DOHH2 (cell line): Measurements from ENCODE around the gene RNF217.

Source experiments
- H3F3A ChIP-seq: fragments of 200-600 bp; sonication (generic), shearing (Covaris generic); 2 replicates; pipeline ENCODE4 v1.6.0; 2016; ENCODE audit warnings: antibody characterized with exemption, mild to moderate bottlenecking; ENCODE audit not compliant: control insufficient read depth, insufficient read depth
- H3K27ac ChIP-seq: fragments of 200-600 bp; sonication (generic); 2 replicates; pipeline ENCODE4 v1.5.1; 2014; ENCODE audit warnings: low read depth, mild to moderate bottlenecking, low read length, moderate library complexity
- H3K27me3 ChIP-seq: fragments of 200-600 bp; sonication (generic); 2 replicates; pipeline ENCODE4 v1.6.1; 2014; ENCODE audit warnings: mild to moderate bottlenecking, low read length, mixed read lengths; ENCODE audit not compliant: control insufficient read depth
- H3K36me3 ChIP-seq: fragments of 200-600 bp; sonication (generic); 2 replicates; pipeline ENCODE4 v1.6.1; 2014; ENCODE audit warnings: mild to moderate bottlenecking, low read length, moderate library complexity, mixed read lengths; ENCODE audit not compliant: control insufficient read depth
- H3K4me1 ChIP-seq: fragments of 200-600 bp; sonication (generic); 2 replicates; pipeline ENCODE4 v1.6.1; 2014; ENCODE audit warnings: mild to moderate bottlenecking, low read length, mixed read lengths; ENCODE audit not compliant: control insufficient read depth
- H3K4me2 ChIP-seq: fragments of 200-600 bp; sonication (generic); 2 replicates; pipeline ENCODE4 v1.6.0; 2014; ENCODE audit warnings: mild to moderate bottlenecking, low read length, moderate library complexity
- H3K4me3 ChIP-seq: fragments of 200-600 bp; sonication (generic); 2 replicates; pipeline ENCODE4 v1.5.1; 2014; ENCODE audit warnings: mild to moderate bottlenecking, low read length, mixed read lengths
- H3K79me2 ChIP-seq: fragments of 200-600 bp; sonication (generic); 2 replicates; pipeline ENCODE4 v1.6.1; 2014; ENCODE audit warnings: mild to moderate bottlenecking, low read length, mixed read lengths; ENCODE audit not compliant: control insufficient read depth
- H3K9me2 ChIP-seq: fragments of 200-600 bp; sonication (generic); replicated peaks from 2 replicates; pipeline ENCODE4 v1.6.1; 2014; ENCODE audit warnings: mild to moderate bottlenecking, low read length, mixed read lengths; ENCODE audit not compliant: control insufficient read depth
- H3K9me3 ChIP-seq: fragments of 200-600 bp; sonication (generic); 2 replicates; pipeline ENCODE4 v1.6.1; 2014; ENCODE audit warnings: antibody characterized with exemption, low read length, mixed read lengths; ENCODE audit not compliant: control insufficient read depth, insufficient read depth
- H4K20me1 ChIP-seq: fragments of 200-600 bp; sonication (generic); 2 replicates; pipeline ENCODE4 v1.6.0; 2014; ENCODE audit warnings: low read depth, mild to moderate bottlenecking, antibody characterized with exemption, low read length, moderate library complexity; ENCODE audit not compliant: control insufficient read depth, insufficient read depth
- EZH2phosphoT487 ChIP-seq: fragments of 200-600 bp; sonication (generic); IDR thresholded peaks from 2 replicates; pipeline ENCODE4 v1.6.1; 2017; ENCODE audit warnings: borderline replicate concordance, mild to moderate bottlenecking, antibody characterized with exemption, low read length, moderate library complexity, mixed read lengths
- TF ChIP-seq, protein P1 (sequence below): fragments of 200-600 bp; sonication (generic); IDR thresholded peaks from one replicate; pipeline ENCODE4 v1.5.1; 2014; ENCODE audit warnings: antibody characterized with exemption, mild to moderate bottlenecking, low read depth, low read length; ENCODE audit not compliant: poor library complexity, severe bottlenecking

RNF217 gene

GRCh38 chr6:124999105-124999764 lies 37.0 kb downstream of the RNF217 start:
- Histone ChIP-seq H3K9me3 (no peaks in the 10 kb centered on the region), H3K36me3 (no peaks in the 10 kb centered on the region), H4K20me1 (no peaks in the 10 kb centered on the region), H3K27me3 (no peaks in the 10 kb centered on the region), H3K4me1 (no peaks in the 10 kb centered on the region), H3K79me2 (no peaks in the 10 kb centered on the region), H3K9me2 (no peaks in the 10 kb centered on the region), H3F3A (no peaks in the 10 kb centered on the region), H3K4me3 (no peak overlapping the region), H3K4me2 (no peak overlapping the region), H3K27ac (no peak overlapping the region)
- TF ChIP-seq EZH2phosphoT487: no peak
- TF ChIP-seq, protein P1, sequence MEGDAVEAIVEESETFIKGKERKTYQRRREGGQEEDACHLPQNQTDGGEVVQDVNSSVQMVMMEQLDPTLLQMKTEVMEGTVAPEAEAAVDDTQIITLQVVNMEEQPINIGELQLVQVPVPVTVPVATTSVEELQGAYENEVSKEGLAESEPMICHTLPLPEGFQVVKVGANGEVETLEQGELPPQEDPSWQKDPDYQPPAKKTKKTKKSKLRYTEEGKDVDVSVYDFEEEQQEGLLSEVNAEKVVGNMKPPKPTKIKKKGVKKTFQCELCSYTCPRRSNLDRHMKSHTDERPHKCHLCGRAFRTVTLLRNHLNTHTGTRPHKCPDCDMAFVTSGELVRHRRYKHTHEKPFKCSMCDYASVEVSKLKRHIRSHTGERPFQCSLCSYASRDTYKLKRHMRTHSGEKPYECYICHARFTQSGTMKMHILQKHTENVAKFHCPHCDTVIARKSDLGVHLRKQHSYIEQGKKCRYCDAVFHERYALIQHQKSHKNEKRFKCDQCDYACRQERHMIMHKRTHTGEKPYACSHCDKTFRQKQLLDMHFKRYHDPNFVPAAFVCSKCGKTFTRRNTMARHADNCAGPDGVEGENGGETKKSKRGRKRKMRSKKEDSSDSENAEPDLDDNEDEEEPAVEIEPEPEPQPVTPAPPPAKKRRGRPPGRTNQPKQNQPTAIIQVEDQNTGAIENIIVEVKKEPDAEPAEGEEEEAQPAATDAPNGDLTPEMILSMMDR: no peak

GRCh38 chr6:125001684-125002405 lies 39.6 kb downstream of the RNF217 start:
- Histone ChIP-seq H3F3A (no peaks in the 10 kb centered on the region), H3K4me2 (no peak overlapping the region), H3K27ac (no peak overlapping the region), H3K36me3 (no peaks in the 10 kb centered on the region), H4K20me1 (no peaks in the 10 kb centered on the region), H3K4me1 (no peaks in the 10 kb centered on the region), H3K79me2 (no peaks in the 10 kb centered on the region), H3K4me3 (no peak overlapping the region), H3K9me2 (no peaks in the 10 kb centered on the region), H3K27me3 (no peaks in the 10 kb centered on the region), H3K9me3 (no peaks in the 10 kb centered on the region)
- TF ChIP-seq EZH2phosphoT487: no peak
- TF ChIP-seq, protein P1: no peak

GRCh38 chr6:125002406-125002741 lies 40.1 kb downstream of the RNF217 start:
- TF ChIP-seq, protein P1: no peak
- TF ChIP-seq EZH2phosphoT487: no peak
- no peaks in the 10 kb centered on the region for H4K20me1 ChIP-seq
- H3K36me3 ChIP-seq: no peaks in the 10 kb centered on the region
- no peaks in the 10 kb centered on the region for H3K9me2 ChIP-seq
- no peaks in the 10 kb centered on the region for H3K79me2 ChIP-seq
- no peak overlapping the region for H3K27ac ChIP-seq
- no peaks in the 10 kb centered on the region for H3K4me1 ChIP-seq
- no peak overlapping the region for H3K4me2 ChIP-seq
- H3K9me3 ChIP-seq: no peaks in the 10 kb centered on the region
- H3F3A ChIP-seq: no peaks in the 10 kb centered on the region
- H3K4me3 ChIP-seq: no peak overlapping the region
- no peaks in the 10 kb centered on the region for H3K27me3 ChIP-seq
